Muscle layer of colon (tissue), 2 donors: ENCODE results near the gene RPUSD4.

Experiments
- H3K27ac ChIP-seq: one replicate; pipeline ENCODE4 v1.7.0; 2013; ENCODE audit warnings: low read depth, mild to moderate bottlenecking, low read length, moderate library complexity
- H3K27me3 ChIP-seq, 2 donors: one replicate each; pipeline ENCODE4 v1.7.0; 2013; ENCODE audit warnings: low read length in 2 of 2, mild to moderate bottlenecking in 2 of 2; ENCODE audit not compliant: insufficient read depth in 2 of 2, control insufficient read depth in 1 of 2
- H3K36me3 ChIP-seq: one replicate; pipeline ENCODE4 v1.7.0; 2013; ENCODE audit warnings: mild to moderate bottlenecking, low read length; ENCODE audit not compliant: insufficient read depth
- H3K4me1 ChIP-seq: one replicate; pipeline ENCODE4 v1.7.0; 2013; ENCODE audit warnings: mild to moderate bottlenecking, low read length; ENCODE audit not compliant: insufficient read depth
- H3K4me3 ChIP-seq, 2 donors: one replicate each; pipeline ENCODE4 v1.7.0; 2013; ENCODE audit warnings: low read length in 2 of 2, low read depth in 1 of 2, mild to moderate bottlenecking in 1 of 2, moderate library complexity in 1 of 2
- H3K9ac ChIP-seq: one replicate; pipeline ENCODE4 v1.7.0; 2013; ENCODE audit warnings: low read length
- H3K9me3 ChIP-seq: one replicate; pipeline ENCODE4 v1.7.0; 2013; ENCODE audit warnings: mild to moderate bottlenecking, low read length
- donor health status: abdominal sarcoma.
- donor health status: Adenocarcinoma of cecum.

The RPUSD4 gene

DNA sequence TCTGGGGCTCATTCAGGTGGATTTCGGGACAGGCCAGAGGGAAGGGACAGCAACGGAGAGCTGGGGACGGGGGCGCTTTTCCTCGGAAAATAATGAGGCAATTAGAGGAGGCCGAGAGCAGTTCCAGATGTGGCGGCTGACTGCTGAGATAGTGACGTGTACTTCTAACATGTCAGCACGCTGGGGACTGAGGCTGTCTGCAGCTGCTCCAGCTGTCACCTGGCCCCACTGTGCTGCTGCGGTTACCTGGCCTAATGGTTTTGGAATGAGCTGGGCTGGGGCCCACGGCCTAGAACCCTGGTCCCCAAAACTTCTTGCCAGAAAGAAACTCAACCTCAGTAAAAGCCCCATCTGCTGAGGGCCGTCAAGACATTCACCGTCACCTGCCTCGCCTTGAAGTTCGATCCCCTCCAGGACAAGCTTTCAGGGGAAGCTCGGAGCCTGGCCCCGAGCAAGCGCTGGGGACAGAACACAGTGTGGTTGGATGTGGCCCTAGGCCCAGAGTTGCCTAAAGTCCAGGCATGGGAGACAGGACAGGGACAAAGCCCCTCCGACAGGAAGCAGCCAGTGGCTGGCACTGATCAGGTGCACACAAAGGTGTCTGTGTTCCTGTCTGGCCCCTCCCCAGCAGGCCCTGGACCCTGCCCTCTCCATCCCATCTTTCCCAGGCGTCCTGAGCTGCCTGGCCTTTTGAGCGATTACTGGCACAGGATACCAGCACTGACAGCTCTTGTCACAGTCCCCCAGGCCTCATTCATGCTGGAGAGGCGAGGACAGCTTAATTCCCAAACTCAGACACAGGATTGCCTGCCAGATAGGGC, 22.1 kb downstream of the RPUSD4 start:
- Histone ChIP-seq H3K9ac (no peak overlapping the region), H3K27ac (no peak overlapping the region), H3K4me1 (peaks cover 26% of the 10 kb centered on the region), H3K36me3 (peaks cover 13% of the 10 kb centered on the region), H3K27me3 (no peaks in the 10 kb centered on the region), H3K4me3 (no peak overlapping the region), H3K9me3 (no peaks in the 10 kb centered on the region)

DNA sequence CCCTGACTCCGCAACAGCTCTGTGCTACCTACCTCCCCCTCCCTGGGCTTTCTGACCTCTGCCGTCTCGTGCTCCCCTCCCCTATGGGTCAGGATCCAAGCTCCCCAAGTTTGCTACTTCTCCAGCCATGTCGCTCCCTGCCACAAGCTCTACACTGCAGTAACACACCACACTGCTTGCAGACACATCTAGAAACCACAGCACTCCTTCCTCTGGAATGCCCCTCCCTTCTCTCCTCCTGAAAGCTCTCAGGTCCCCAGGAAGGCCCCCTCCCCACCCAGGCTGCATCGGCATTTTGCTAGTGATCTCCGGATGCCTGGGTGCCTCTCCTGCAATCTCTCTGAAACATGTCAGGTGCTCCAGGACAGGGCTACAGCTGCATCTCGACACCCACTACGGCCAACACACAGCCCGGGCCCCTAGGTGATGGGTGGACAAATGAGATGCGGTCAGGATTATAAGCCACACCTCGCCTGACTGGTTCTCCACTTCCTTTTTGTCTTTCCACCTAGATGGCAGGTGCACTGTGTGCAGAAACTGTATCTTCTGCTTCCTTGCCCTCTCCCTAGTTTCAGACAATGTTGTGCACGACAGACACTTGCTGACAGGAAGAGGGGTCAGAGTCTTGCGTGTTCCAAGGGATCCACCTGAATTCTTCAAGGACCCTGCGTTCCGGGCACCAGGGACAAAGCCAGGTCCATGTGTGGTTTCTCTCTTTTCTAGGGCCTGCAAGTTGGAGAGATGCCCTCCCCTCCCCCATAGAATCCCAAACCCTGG, 22.9 kb downstream of the RPUSD4 start:
- no peaks in the 10 kb centered on the region for H3K27me3 ChIP-seq
- no peak overlapping the region for H3K4me3 ChIP-seq
- no peak overlapping the region for H3K9ac ChIP-seq
- H3K9me3 ChIP-seq: no peaks in the 10 kb centered on the region
- peaks cover 18% of the 10 kb centered on the region for H3K4me1 ChIP-seq
- no peak overlapping the region for H3K27ac ChIP-seq
- peaks cover 13% of the 10 kb centered on the region for H3K36me3 ChIP-seq

GRCh38 chr11:126186708-126187529, 24.5 kb downstream of the RPUSD4 start:
- no peak overlapping the region for H3K9ac ChIP-seq
- H3K27ac ChIP-seq: no peak overlapping the region
- no peak overlapping the region for H3K4me3 ChIP-seq
- no peaks in the 10 kb centered on the region for H3K9me3 ChIP-seq
- H3K27me3 ChIP-seq: no peaks in the 10 kb centered on the region
- H3K36me3 ChIP-seq: peaks cover 13% of the 10 kb centered on the region
- peaks cover 14% of the 10 kb centered on the region for H3K4me1 ChIP-seq

- no peaks in the 10 kb centered on the region for H3K9me3 ChIP-seq
- H3K27me3 ChIP-seq: no peaks in the 10 kb centered on the region
- no peak overlapping the region for H3K4me3 ChIP-seq
- peaks cover 13% of the 10 kb centered on the region for H3K36me3 ChIP-seq
- no peak overlapping the region for H3K9ac ChIP-seq
- no peak overlapping the region for H3K27ac ChIP-seq
- peaks cover 14% of the 10 kb centered on the region for H3K4me1 ChIP-seq
Measured at GRCh38 chr11:126186025-126186698, 25.3 kb downstream of the RPUSD4 start.

- Histone ChIP-seq H3K9ac (no peak overlapping the region), H3K36me3 (peaks cover 9% of the 10 kb centered on the region), H3K4me1 (peaks cover 14% of the 10 kb centered on the region), H3K9me3 (no peaks in the 10 kb centered on the region), H3K27me3 (no peaks in the 10 kb centered on the region), H3K27ac (no peak overlapping the region), H3K4me3 (no peak overlapping the region)
Measured at GRCh38 chr11:126185259-126186024, 26.0 kb downstream of the RPUSD4 start.

- H3K9ac ChIP-seq: no peak overlapping the region
- no peaks in the 10 kb centered on the region for H3K27me3 ChIP-seq
- no peaks in the 10 kb centered on the region for H3K36me3 ChIP-seq
- no peaks in the 10 kb centered on the region for H3K9me3 ChIP-seq
- H3K27ac ChIP-seq: no peak overlapping the region
- H3K4me1 ChIP-seq: peaks cover 14% of the 10 kb centered on the region
- no peak overlapping the region for H3K4me3 ChIP-seq
Measured at GRCh38 chr11:126182787-126183445, 28.5 kb downstream of the RPUSD4 start.

DNA sequence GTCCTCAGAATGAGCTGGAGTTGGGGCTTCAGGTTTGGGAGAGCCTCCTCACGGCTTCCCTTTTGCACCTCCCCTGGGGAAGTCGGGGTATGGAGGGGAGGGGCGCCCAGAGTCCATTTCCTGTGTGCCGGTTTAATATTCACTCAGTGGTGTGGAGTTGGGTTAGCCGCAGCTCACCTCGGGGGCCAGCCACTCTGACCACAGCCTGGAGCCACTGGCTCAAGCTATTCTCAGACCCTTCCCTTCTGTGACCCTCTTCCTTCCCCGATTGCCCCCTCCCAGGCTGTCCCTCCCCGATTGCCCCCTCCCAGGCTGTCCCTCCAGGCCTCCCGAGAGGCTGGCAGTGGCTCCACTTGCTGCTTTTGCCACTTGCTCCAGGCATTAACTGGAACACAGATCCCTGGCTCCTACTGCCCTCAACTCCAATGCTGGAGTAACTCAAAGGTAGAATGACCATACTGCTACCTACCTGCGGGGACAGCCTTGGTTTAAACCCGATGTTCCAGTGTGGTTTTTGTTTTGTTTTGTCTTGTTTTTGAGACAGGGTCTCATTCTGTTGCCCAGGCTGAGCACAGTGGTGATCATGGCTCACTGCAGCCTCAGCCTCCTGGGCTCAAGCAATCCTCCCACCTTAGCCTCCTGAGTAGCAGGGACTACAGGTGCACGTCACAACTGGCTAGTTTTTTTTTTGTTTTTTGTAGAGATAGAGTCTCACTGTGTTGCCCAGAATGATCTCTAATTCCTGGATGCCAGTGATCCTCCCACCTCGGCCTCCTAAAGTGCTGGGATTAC, 29.3 kb downstream of the RPUSD4 start:
- Histone ChIP-seq H3K9me3 (no peaks in the 10 kb centered on the region), H3K4me1 (peaks cover 13% of the 10 kb centered on the region), H3K27me3 (no peaks in the 10 kb centered on the region), H3K9ac (no peak overlapping the region), H3K27ac (no peak overlapping the region), H3K36me3 (no peaks in the 10 kb centered on the region), H3K4me3 (no peak overlapping the region)

DNA sequence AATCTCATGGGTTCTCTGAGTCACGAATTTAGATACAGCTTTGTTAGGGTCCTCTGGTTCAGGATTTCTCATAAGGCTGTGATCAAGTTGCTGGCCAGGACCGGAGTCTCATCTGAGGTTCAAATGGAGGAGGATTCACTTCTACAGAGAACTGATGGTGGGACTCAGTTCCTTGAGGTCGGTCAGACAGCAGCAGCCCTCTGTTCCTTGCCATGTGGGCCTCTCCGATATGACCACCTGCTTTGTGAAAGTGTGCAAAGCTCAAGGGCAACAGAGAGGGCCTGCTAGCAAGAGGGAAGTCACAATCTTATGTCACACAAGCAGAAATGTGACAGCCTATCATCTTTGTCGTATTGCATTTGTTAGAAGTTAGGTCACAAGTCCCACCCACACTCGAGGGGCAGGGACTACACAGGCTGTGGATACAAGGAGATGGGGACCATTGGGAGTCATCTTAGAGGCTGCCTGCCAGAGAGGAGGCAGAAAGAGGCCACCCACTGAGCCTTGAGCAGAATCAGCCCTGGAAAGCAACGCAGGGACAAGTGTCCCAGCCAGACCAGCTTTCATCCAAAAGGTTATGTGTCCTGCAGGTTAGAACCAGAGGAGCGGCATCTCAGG, 34.5 kb downstream of the RPUSD4 start:
- Histone ChIP-seq H3K27ac (no peak overlapping the region), H3K4me1 (no peaks in the 10 kb centered on the region), H3K9ac (no peak overlapping the region), H3K4me3 (no peak overlapping the region), H3K36me3 (no peaks in the 10 kb centered on the region), H3K9me3 (no peaks in the 10 kb centered on the region), H3K27me3 (no peaks in the 10 kb centered on the region)

GRCh38 chr11:126175393-126175792, 36.1 kb downstream of the RPUSD4 start:
- H3K4me3 ChIP-seq: no peak overlapping the region
- H3K27ac ChIP-seq: no peak overlapping the region
- no peaks in the 10 kb centered on the region for H3K9me3 ChIP-seq
- no peak overlapping the region for H3K9ac ChIP-seq
- no peaks in the 10 kb centered on the region for H3K36me3 ChIP-seq
- no peaks in the 10 kb centered on the region for H3K4me1 ChIP-seq
- no peaks in the 10 kb centered on the region for H3K27me3 ChIP-seq
